HEK293 (cell line): ENCODE data around the gene B4GALNT2.
A peak's percentile ranks its signal among the peaks of the same experiment; 100 is the strongest.

Experiments
- CTCF ChIA-PET: fragments of 350-600 bp; formaldehyde crosslinking; extraction: SDS; loops from one replicate; lab custom pipeline; 2021; ENCODE audit warnings: antibody characterized with exemption; lab: Yijun Ruan, JAX
- POLR2A ChIA-PET: fragments of 300-600 bp; formaldehyde crosslinking; extraction: SDS; loops from one replicate; lab custom pipeline; 2020; ENCODE audit warnings: antibody characterized with exemption, inconsistent platforms; lab: Yijun Ruan, JAX
- H3K27ac ChIP-seq: fragments of 200-500 bp; sonication (Bioruptor generic); 2 replicates; pipeline ENCODE4 v1.5.1; 2014; ENCODE audit warnings: low read depth, low read length, control low read depth, inconsistent platforms; ENCODE audit errors: extremely low read depth
- H3K36me3 ChIP-seq, 2 experiments: fragments of 200-500 bp in 1 of 2; sonication (Bioruptor generic) in 1 of 2; 1 replicate in 1 of 2; 2 replicates in 1 of 2; pipeline ENCODE4 v1.5.1; 2014 to 2017; ENCODE audit warnings: inconsistent platforms in 2 of 2, low read length in 2 of 2; ENCODE audit not compliant: control insufficient read depth in 2 of 2, insufficient read depth in 1 of 2
- H3K4me1 ChIP-seq: fragments of 200-500 bp; sonication (Bioruptor generic); 2 replicates; pipeline ENCODE4 v1.5.1; 2014; ENCODE audit warnings: mild to moderate bottlenecking, low read length, inconsistent platforms; ENCODE audit not compliant: control insufficient read depth, insufficient read depth
- H3K4me3 ChIP-seq: 2 replicates; pipeline ENCODE4 v1.5.1; 2011; ENCODE audit warnings: low read depth, mild to moderate bottlenecking, control low read depth, low read length, moderate library complexity
- H3K9me3 ChIP-seq: fragments of 200-500 bp; sonication (Bioruptor generic); 2 replicates; pipeline ENCODE4 v1.5.1; 2014; ENCODE audit warnings: low read depth, low read length, inconsistent platforms; ENCODE audit not compliant: control insufficient read depth, insufficient read depth
- AEBP2 ChIP-seq: fragments of 450-650 bp; formaldehyde crosslinking; IDR thresholded peaks from 2 replicates; pipeline ENCODE4 v1.5.1; 2016; ENCODE audit warnings: missing biosample characterization, missing genetic modification characterization, borderline replicate concordance
- EGR2 ChIP-seq: fragments of 450-650 bp; formaldehyde crosslinking; IDR thresholded peaks from 2 replicates; pipeline ENCODE4 v1.5.1; 2016; ENCODE audit warnings: low read depth, missing biosample characterization, missing genetic modification characterization
- GFI1B ChIP-seq: fragments of 450-650 bp; formaldehyde crosslinking; IDR thresholded peaks from 2 replicates; pipeline ENCODE4 v1.5.1; 2016; ENCODE audit warnings: missing biosample characterization, missing genetic modification characterization
- GLIS1 ChIP-seq: fragments of 450-650 bp; formaldehyde crosslinking; IDR thresholded peaks from 2 replicates; pipeline ENCODE4 v1.5.1; 2016; ENCODE audit warnings: missing biosample characterization, missing genetic modification characterization
- IKZF3 ChIP-seq: fragments of 450-650 bp; IDR thresholded peaks from 2 replicates; pipeline ENCODE4 v1.5.0; 2018; ENCODE audit warnings: missing biosample characterization, mild to moderate bottlenecking, missing genetic modification characterization, moderate library complexity
- KLF10 ChIP-seq: fragments of 450-650 bp; IDR thresholded peaks from 2 replicates; pipeline ENCODE4 v1.5.1; 2018; ENCODE audit warnings: missing biosample characterization, mild to moderate bottlenecking, missing genetic modification characterization
- KLF7 ChIP-seq: fragments of 450-650 bp; formaldehyde crosslinking; IDR thresholded peaks from 2 replicates; pipeline ENCODE4 v1.5.1; 2016; ENCODE audit warnings: missing biosample characterization, missing genetic modification characterization, borderline replicate concordance
- PATZ1 ChIP-seq: fragments of 450-650 bp; formaldehyde crosslinking; IDR thresholded peaks from 2 replicates; pipeline ENCODE4 v1.5.1; 2016; ENCODE audit warnings: missing biosample characterization, missing genetic modification characterization
- PRDM10 ChIP-seq: fragments of 450-650 bp; formaldehyde crosslinking; IDR thresholded peaks from 2 replicates; pipeline ENCODE4 v1.5.1; 2016; ENCODE audit warnings: missing biosample characterization, missing genetic modification characterization
- ZBTB17 ChIP-seq: fragments of 450-650 bp; formaldehyde crosslinking; IDR thresholded peaks from 2 replicates; pipeline ENCODE4 v1.5.1; 2016; ENCODE audit warnings: missing biosample characterization, missing genetic modification characterization
- ZNF341 ChIP-seq: fragments of 450-650 bp; formaldehyde crosslinking; IDR thresholded peaks from 2 replicates; pipeline ENCODE4; 2016; ENCODE audit warnings: low read depth, missing biosample characterization, missing genetic modification characterization
- ZNF416 ChIP-seq: fragments of 450-650 bp; formaldehyde crosslinking; IDR thresholded peaks from 2 replicates; pipeline ENCODE4 v1.5.1; 2016; ENCODE audit warnings: missing biosample characterization, missing genetic modification characterization
- ZNF600 ChIP-seq: fragments of 450-650 bp; formaldehyde crosslinking; IDR thresholded peaks from 2 replicates; pipeline ENCODE4 v1.5.1; 2016; ENCODE audit warnings: missing biosample characterization, missing genetic modification characterization
- ZNF629 ChIP-seq: fragments of 450-650 bp; formaldehyde crosslinking; IDR thresholded peaks from 2 replicates; pipeline ENCODE4 v1.5.1; 2017; ENCODE audit warnings: missing biosample characterization, missing genetic modification characterization
- ZNF664 ChIP-seq: fragments of 450-650 bp; formaldehyde crosslinking; IDR thresholded peaks from 2 replicates; pipeline ENCODE4 v1.5.1; 2016; ENCODE audit warnings: missing biosample characterization, missing genetic modification characterization
- ZNF768 ChIP-seq: fragments of 450-650 bp; formaldehyde crosslinking; IDR thresholded peaks from 2 replicates; pipeline ENCODE4 v1.5.1; 2018; ENCODE audit warnings: missing biosample characterization, mild to moderate bottlenecking, missing genetic modification characterization
- ZNF785 ChIP-seq: fragments of 450-650 bp; formaldehyde crosslinking; IDR thresholded peaks from 2 replicates; pipeline ENCODE4 v1.5.1; 2016; ENCODE audit warnings: missing biosample characterization, missing genetic modification characterization

Gene B4GALNT2

GRCh38 chr17:49107211-49107557 lies 25.4 kb upstream of the B4GALNT2 start:
- peaks cover 11% of the 10 kb centered on the region for H3K4me1 ChIP-seq
- no peak overlapping the region for H3K27ac ChIP-seq
- H3K4me3 ChIP-seq = no peak overlapping the region
- H3K36me3 ChIP-seq = no peaks in the 10 kb centered on the region
- no peak for TF ChIP-seq AEBP2 (tag by site-specific recombination)
- TF ChIP-seq ZNF664 = peak; percentile 71; the same call in 1 of the 2 replicates
- peak; percentile 85 for TF ChIP-seq ZNF768
- no peak for TF ChIP-seq ZNF785 (tag by site-specific recombination)
- TF ChIP-seq ZNF416 = no peak
- no peaks in the 10 kb centered on the region for H3K9me3 ChIP-seq
- ChIA-PET CTCF (no interaction called here), POLR2A (no interaction called here)

GRCh38 chr17:49108318-49108717 lies 24.3 kb upstream of the B4GALNT2 start:
- CTCF ChIA-PET = interaction anchor here (0.5 to 1.9 kb wide), 2 partner anchors 15 to 72 kb away, joined by 4 to 7 read pairs; no protein-coding TSS in a partner anchor
- POLR2A ChIA-PET = no interaction called here
- H3K4me3 ChIP-seq = no peak overlapping the region

More at GRCh38 chr17:49108318-49108717, 24.3 kb upstream of the B4GALNT2 start:
- Histone ChIP-seq H3K36me3 (no peaks in the 10 kb centered on the region), H3K4me1 (peaks cover 11% of the 10 kb centered on the region), H3K27ac (no peak overlapping the region), H3K9me3 (no peaks in the 10 kb centered on the region)
- TF ChIP-seq GFI1B = 0 out of 2 replicates have a peak, but pooled peaks have one; percentile 40
- TF ChIP-seq ZNF341 (tag by site-specific recombination) = 0 out of 2 replicates have a peak, but pooled peaks have one; percentile 32
- TF ChIP-seq EGR2 (tag by site-specific recombination) = no peak
- TF ChIP-seq PATZ1 (tag by site-specific recombination) = no peak
- TF ChIP-seq IKZF3 (tag by site-specific recombination) = 0 out of 2 replicates have a peak, but pooled peaks have one; percentile 17
- peak; percentile 73 for TF ChIP-seq PRDM10
- TF ChIP-seq KLF10 = no peak
- peak; percentile 84 for TF ChIP-seq GLIS1 (tag by site-specific recombination)
- TF ChIP-seq ZNF629 (tag by site-specific recombination) = no peak
- 0 out of 2 replicates have a peak, but pooled peaks have one; percentile 13 for TF ChIP-seq ZNF600 (tag by site-specific recombination)
- peak; percentile 41 for TF ChIP-seq ZBTB17 (tag by site-specific recombination)
- TF ChIP-seq KLF7 (tag by site-specific recombination) = no peak
